Keratinocyte (primary cell): Measurements from ENCODE around the gene WDR44. TPM values are rescaled to one million over a fixed set of nuclear protein-coding genes. Genes with fewer than 3 reads are reported as not detected.

Experiments
- DNase-seq: peaks from one replicate; pipeline ENCODE4 v3.0.0-alpha.2; 2011; ENCODE audit warnings: low read depth, missing footprints, low spot score
- FAIRE-seq: peaks from 2 replicates; lab custom pipeline; 2011; peaks lifted over from hg19 to GRCh38; lab: Jason Lieb, UNC
- H2AFZ ChIP-seq: 2 replicates; pipeline ENCODE4 v1.6.0; 2012; ENCODE audit warnings: low read length, control low read depth, inconsistent platforms; ENCODE audit not compliant: control insufficient read depth
- H3K27ac ChIP-seq: 2 replicates; pipeline ENCODE4 v1.5.1; 2011; ENCODE audit warnings: low read length; ENCODE audit not compliant: control insufficient read depth, insufficient read depth
- H3K27me3 ChIP-seq: 3 replicates; pipeline ENCODE4 v1.6.0; 2011; ENCODE audit warnings: low read length; ENCODE audit not compliant: control insufficient read depth, insufficient read depth; ENCODE audit errors: extremely low read depth
- H3K36me3 ChIP-seq, 2 experiments: 2 replicates in 1 of 2; 3 replicates in 1 of 2; pipeline ENCODE4 v1.5.1; 2011; ENCODE audit warnings: low read length in 2 of 2, mild to moderate bottlenecking in 1 of 2; ENCODE audit not compliant: control insufficient read depth in 2 of 2, insufficient read depth in 2 of 2; ENCODE audit errors: extremely low read depth in 1 of 2
- H3K4me1 ChIP-seq: 3 replicates; pipeline ENCODE4 v1.5.1; 2011; ENCODE audit warnings: low read length; ENCODE audit not compliant: control insufficient read depth, insufficient read depth; ENCODE audit errors: extremely low read depth
- H3K4me2 ChIP-seq: 3 replicates; pipeline ENCODE4 v1.6.0; 2011; ENCODE audit warnings: low read depth, low read length; ENCODE audit not compliant: control insufficient read depth, insufficient read depth; ENCODE audit errors: extremely low read depth
- H3K4me3 ChIP-seq, 3 experiments: fragments of 200-600 bp in 1 of 3; sonication (generic) in 1 of 3; 2 replicates in 2 of 3; 3 replicates in 1 of 3; pipeline ENCODE4 v1.5.1; 2011 to 2016; ENCODE audit warnings: low read length in 3 of 3, mild to moderate bottlenecking in 3 of 3, control low read depth in 2 of 3, inconsistent platforms in 1 of 3, low read depth in 1 of 3, mixed read lengths in 1 of 3, mixed run types in 1 of 3, moderate library complexity in 1 of 3; ENCODE audit not compliant: control insufficient read depth in 2 of 3, insufficient read depth in 2 of 3; ENCODE audit errors: extremely low read depth in 1 of 3
- H3K79me2 ChIP-seq: 2 replicates; pipeline ENCODE4 v1.6.0; 2012; ENCODE audit warnings: low read length; ENCODE audit not compliant: control insufficient read depth, insufficient read depth
- H3K9ac ChIP-seq: 3 replicates; pipeline ENCODE4 v1.6.0; 2011; ENCODE audit warnings: low read length; ENCODE audit not compliant: control insufficient read depth, insufficient read depth; ENCODE audit errors: extremely low read depth
- H3K9me1 ChIP-seq: 3 replicates; pipeline ENCODE4 v1.6.0; 2011; ENCODE audit warnings: low read length; ENCODE audit not compliant: control insufficient read depth, insufficient read depth; ENCODE audit errors: extremely low read depth
- H3K9me3 ChIP-seq: 2 replicates; pipeline ENCODE4 v1.5.1; 2012; ENCODE audit warnings: low read depth, low read length; ENCODE audit not compliant: control insufficient read depth
- H4K20me1 ChIP-seq: 3 replicates; pipeline ENCODE4 v1.6.0; 2011; ENCODE audit warnings: low read length; ENCODE audit not compliant: control insufficient read depth, insufficient read depth; ENCODE audit errors: extremely low read depth
- EZH2 ChIP-seq: IDR thresholded peaks from one replicate; pipeline ENCODE4 v1.6.1; 2012; ENCODE audit warnings: inconsistent platforms, mild to moderate bottlenecking, low read length, moderate library complexity
- dilution Hi-C: fragments of 300-500 bp; cut with MboI; formaldehyde crosslinking; loops from one replicate; pipeline ENCODE4 v1.7.0; 2020; ENCODE audit warnings: low sequenced_read_pairs; ENCODE audit not compliant: extremely low pct_ligation_motif_present
- polyA plus RNA-seq, 5 experiments: library from polyadenylated mRNA; depleted of rRNA in 3 of 5; stranded (reverse) in 3 of 5; stranded (forward) in 1 of 5; unstranded in 1 of 5; fragments of >200 nt; gene quantifications; 1 replicate in 1 of 5; 2 replicates in 3 of 5; 3 replicates in 1 of 5; pipeline versions ENCODE4 v1.2.1 to v1.2.3, GENCODE V29; 2011 to 2012; ENCODE audit warnings: missing spikeins in 2 of 5, low read depth in 1 of 5, low replicate concordance in 1 of 5
- TF ChIP-seq, protein P1 (sequence below), 3 experiments: IDR thresholded peaks in 1 of 3; conservative IDR thresholded peaks in 1 of 3; optimal IDR thresholded peaks in 1 of 3; 2 replicates in 2 of 3; 3 replicates in 1 of 3; pipeline versions ENCODE3 to v1.5.1; 2011; ENCODE audit warnings: low read length in 3 of 3, mild to moderate bottlenecking in 3 of 3, moderate library complexity in 2 of 3, control low read depth in 1 of 3, inconsistent platforms in 1 of 3; ENCODE audit not compliant: insufficient read depth in 2 of 3; ENCODE audit errors: extremely low read depth in 1 of 3

The WDR44 gene
- polyA plus RNA-seq, 1 donor (not counting 4 experiments of a cell fraction or from before 2014, with no cell fraction given) = 22.9 TPM

DNA sequence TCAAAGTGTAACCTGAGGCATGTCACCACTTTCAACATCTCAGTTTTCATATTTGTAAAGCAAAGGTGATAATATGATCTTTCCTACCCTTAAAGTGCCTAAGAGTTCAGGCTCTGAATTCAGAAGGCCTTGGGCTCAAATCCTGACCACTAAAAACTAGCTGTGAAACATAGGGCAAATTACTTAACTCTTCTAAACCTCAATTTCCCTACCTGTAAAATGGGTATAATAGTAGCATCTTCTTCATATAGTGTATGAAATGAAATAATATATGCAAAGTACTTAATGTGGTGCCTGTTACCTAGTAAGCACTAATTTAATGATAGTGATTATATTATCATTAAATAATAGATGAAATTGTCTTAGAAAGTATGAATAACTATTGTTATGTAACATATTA, 7.0 kb upstream of the WDR44 start:
- Histone ChIP-seq H3K27me3 (no peaks in the 10 kb centered on the region), H3K79me2 (no peaks in the 10 kb centered on the region), H3K4me1 (no peaks in the 10 kb centered on the region), H3K4me3 (no peak overlapping the region), H2AFZ (no peak overlapping the region), H3K9ac (no peak overlapping the region), H3K4me2 (no peak overlapping the region), H3K36me3 (no peaks in the 10 kb centered on the region), H3K9me1 (no peaks in the 10 kb centered on the region), H3K9me3 (no peaks in the 10 kb centered on the region), H4K20me1 (no peaks in the 10 kb centered on the region), H3K27ac (no peak overlapping the region)
- DNase-seq (no peak), FAIRE-seq (no peak)
- TF ChIP-seq, protein P1, sequence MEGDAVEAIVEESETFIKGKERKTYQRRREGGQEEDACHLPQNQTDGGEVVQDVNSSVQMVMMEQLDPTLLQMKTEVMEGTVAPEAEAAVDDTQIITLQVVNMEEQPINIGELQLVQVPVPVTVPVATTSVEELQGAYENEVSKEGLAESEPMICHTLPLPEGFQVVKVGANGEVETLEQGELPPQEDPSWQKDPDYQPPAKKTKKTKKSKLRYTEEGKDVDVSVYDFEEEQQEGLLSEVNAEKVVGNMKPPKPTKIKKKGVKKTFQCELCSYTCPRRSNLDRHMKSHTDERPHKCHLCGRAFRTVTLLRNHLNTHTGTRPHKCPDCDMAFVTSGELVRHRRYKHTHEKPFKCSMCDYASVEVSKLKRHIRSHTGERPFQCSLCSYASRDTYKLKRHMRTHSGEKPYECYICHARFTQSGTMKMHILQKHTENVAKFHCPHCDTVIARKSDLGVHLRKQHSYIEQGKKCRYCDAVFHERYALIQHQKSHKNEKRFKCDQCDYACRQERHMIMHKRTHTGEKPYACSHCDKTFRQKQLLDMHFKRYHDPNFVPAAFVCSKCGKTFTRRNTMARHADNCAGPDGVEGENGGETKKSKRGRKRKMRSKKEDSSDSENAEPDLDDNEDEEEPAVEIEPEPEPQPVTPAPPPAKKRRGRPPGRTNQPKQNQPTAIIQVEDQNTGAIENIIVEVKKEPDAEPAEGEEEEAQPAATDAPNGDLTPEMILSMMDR (optimal IDR thresholded peaks at IDR 0.05 in 1 of 3, IDR thresholded peaks at IDR 0.05 in 1 of 3, conservative IDR thresholded peaks at IDR 0.05 in 1 of 3; ENCODE audit: extremely low read depth in 1 of 3, insufficient read depth in 2 of 3, low read length in 3 of 3) = no peak
- TF ChIP-seq EZH2 = no peak
- dilution Hi-C loops = no loop called here

DNA sequence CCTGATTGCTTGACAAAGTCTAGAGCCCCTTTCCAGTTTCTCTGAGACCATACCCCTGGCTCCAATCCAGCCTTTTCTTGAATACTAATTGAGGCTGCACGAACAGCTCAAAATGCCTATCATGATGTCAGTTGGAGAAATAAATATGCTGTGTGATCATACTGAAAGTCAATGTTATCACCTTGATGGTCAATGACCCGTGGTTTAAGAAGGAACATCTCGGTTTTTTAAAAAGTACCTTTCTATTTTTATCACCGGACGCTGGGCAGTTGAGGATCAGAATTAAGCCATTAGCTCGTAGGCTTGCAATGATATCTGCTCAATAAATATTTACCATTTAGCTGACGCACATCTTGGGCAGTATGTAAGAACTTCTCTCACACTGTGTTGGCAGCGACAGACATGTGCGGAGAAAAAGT, 852 bp upstream of the WDR44 start:
- H3K79me2 ChIP-seq = peaks cover 34% of the 10 kb centered on the region
- peak overlapping the region; percentile 34 to 74 (median 48) for H3K4me3 ChIP-seq
- peak overlapping the region; percentile 83 for H3K27ac ChIP-seq
- peak overlapping the region; percentile 89 for H3K9ac ChIP-seq
- H3K36me3 ChIP-seq = no peaks in the 10 kb centered on the region
- dilution Hi-C loops = no loop called here
- H3K27me3 ChIP-seq = no peaks in the 10 kb centered on the region
- TF ChIP-seq, protein P1 (optimal IDR thresholded peaks at IDR 0.05 in 1 of 3, IDR thresholded peaks at IDR 0.05 in 1 of 3, conservative IDR thresholded peaks at IDR 0.05 in 1 of 3; ENCODE audit: extremely low read depth in 1 of 3, insufficient read depth in 2 of 3, low read length in 3 of 3) = no peak
- TF ChIP-seq EZH2 = no peak
- DNase-seq (no peak), FAIRE-seq (no peak)
- H4K20me1 ChIP-seq = no peaks in the 10 kb centered on the region
- peak overlapping the region; percentile 76 for H3K4me2 ChIP-seq
- H3K4me1 ChIP-seq = peaks cover 6% of the 10 kb centered on the region
- H2AFZ ChIP-seq = peak overlapping the region; percentile 67
- H3K9me3 ChIP-seq = no peaks in the 10 kb centered on the region
- no peaks in the 10 kb centered on the region for H3K9me1 ChIP-seq
